NT2/D1 (cell line): ENCODE measurements around the gene RHOG.

Experiments used
- SUZ12 ChIP-seq: IDR thresholded peaks from 2 replicates; pipeline ENCODE4 v1.6.1; 2011; ENCODE audit not compliant: insufficient read length, insufficient read depth; ENCODE audit errors: extremely low read depth
- YY1 ChIP-seq: IDR thresholded peaks from 2 replicates; pipeline ENCODE4 v1.6.1; 2011; ENCODE audit not compliant: insufficient read length, insufficient read depth
- ZNF274 ChIP-seq: IDR thresholded peaks from 2 replicates; pipeline ENCODE4 v1.6.1; 2011; ENCODE audit warnings: mild to moderate bottlenecking, low read depth, low read length

GRCh38 chr11:3783611-3784010, 57.1 kb downstream of the RHOG start:
- no peak for TF ChIP-seq YY1
- TF ChIP-seq SUZ12, result no peak
- no peak for TF ChIP-seq ZNF274
